Suprapubic skin (tissue), 4 donors: ENCODE data around the gene BNC2. TPM values are rescaled to one million over a fixed set of nuclear protein-coding genes. Genes with fewer than 3 reads are reported as not detected.

Experiments used
- DNase-seq, 2 donors: peaks; one replicate each; pipeline ENCODE4 v3.0.0-alpha.2; 2019; ENCODE audit warnings: low spot score in 2 of 2
- H3K27ac ChIP-seq: fragments of 200-600 bp; sonication (generic); one replicate; pipeline ENCODE4 v1.5.1; 2019
- H3K27me3 ChIP-seq: fragments of 200-600 bp; sonication (generic); one replicate; pipeline ENCODE4 v1.5.1; 2019
- H3K36me3 ChIP-seq: fragments of 200-600 bp; sonication (generic); one replicate; pipeline ENCODE4 v1.5.1; 2019
- H3K4me1 ChIP-seq: fragments of 200-600 bp; sonication (generic); one replicate; pipeline ENCODE4 v1.5.1; 2019
- H3K4me3 ChIP-seq: fragments of 200-600 bp; sonication (generic); one replicate; pipeline ENCODE4 v1.5.1; 2019; ENCODE audit warnings: mild to moderate bottlenecking
- H3K9me3 ChIP-seq: fragments of 200-600 bp; sonication (generic); one replicate; pipeline ENCODE4 v1.5.1; 2019
- EP300 ChIP-seq: sonication (generic); formaldehyde crosslinking; IDR thresholded peaks from one replicate; pipeline ENCODE4 v1.6.1; 2017; ENCODE audit warnings: antibody characterized with exemption
- POLR2A ChIP-seq, 2 donors: fragments of 450-650 bp; IDR thresholded peaks; one replicate each; pipeline ENCODE4 v1.6.1; 2017; ENCODE audit warnings: antibody characterized with exemption in 2 of 2, mild to moderate bottlenecking in 2 of 2, moderate library complexity in 2 of 2
- POLR2AphosphoS5 ChIP-seq, 3 donors: sonication (generic); formaldehyde crosslinking; IDR thresholded peaks; one replicate each; pipeline ENCODE4 v1.6.1; 2017; ENCODE audit warnings: antibody characterized with exemption in 3 of 3
- WGBS: methylation state at CpG from one replicate; pipeline ENCODE4 v1.1.5; 2018; 5-methylcytosine and 5-hydroxymethylcytosine counted together
- total RNA-seq, 4 donors: library from RNA; depleted of rRNA; stranded (reverse); fragments of >200 nt; gene quantifications; one replicate each; pipeline ENCODE4 v1.1.0, GENCODE V29; 2016
- TF ChIP-seq, protein P1 (sequence below), 2 donors: fragments of 200-600 bp in 1 of 2; fragments of 450-650 bp in 1 of 2; sonication (generic) in 1 of 2; IDR thresholded peaks; one replicate each; pipeline ENCODE4 v1.5.1; 2016 to 2019; ENCODE audit warnings: antibody characterized with exemption in 2 of 2, mild to moderate bottlenecking in 1 of 2, moderate library complexity in 1 of 2

BNC2 gene
- total RNA-seq, 4 donors from 2014 or later, result 6.5 to 12.3 (median 8.9) TPM

DNA sequence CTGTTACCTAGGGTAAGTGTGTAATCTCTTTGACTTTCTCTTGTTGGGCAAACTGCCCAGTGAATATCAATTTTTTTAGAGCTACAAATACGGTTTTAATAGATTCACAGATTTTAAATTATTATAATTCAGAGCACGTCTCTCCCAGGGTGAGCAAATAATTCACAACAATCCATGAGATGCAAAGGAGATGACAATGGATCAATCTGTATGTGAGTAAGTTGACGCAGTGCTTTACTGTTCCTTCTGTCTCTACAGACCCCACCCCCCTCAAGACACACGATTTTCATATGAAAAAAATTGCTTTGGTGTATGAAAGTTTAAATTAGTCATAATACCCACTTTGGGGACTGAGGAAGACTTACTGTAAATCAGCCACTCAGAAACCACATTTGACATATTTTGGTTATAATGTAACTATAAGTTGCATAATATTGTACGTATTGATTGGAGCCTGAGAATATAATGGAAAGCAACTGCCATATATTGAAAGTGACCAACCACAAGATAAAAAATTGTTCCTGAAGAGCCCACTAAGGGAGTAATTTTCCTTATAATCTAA, 201.7 kb downstream of the BNC2 start:
- H3K4me3 ChIP-seq, result no peak overlapping the region
- no peaks in the 10 kb centered on the region for H3K9me3 ChIP-seq
- 78% methylated on average over 5 of the region's 5 CpGs for WGBS
- H3K27ac ChIP-seq, result no peak overlapping the region
- DNase-seq, result no peak
- no peaks in the 10 kb centered on the region for H3K27me3 ChIP-seq
- no peaks in the 10 kb centered on the region for H3K36me3 ChIP-seq
- H3K4me1 ChIP-seq, result peaks cover 3% of the 10 kb centered on the region
- no peak for TF ChIP-seq POLR2A (IDR thresholded peaks at IDR 0.05)
- TF ChIP-seq EP300, result no peak
- TF ChIP-seq, protein P1, sequence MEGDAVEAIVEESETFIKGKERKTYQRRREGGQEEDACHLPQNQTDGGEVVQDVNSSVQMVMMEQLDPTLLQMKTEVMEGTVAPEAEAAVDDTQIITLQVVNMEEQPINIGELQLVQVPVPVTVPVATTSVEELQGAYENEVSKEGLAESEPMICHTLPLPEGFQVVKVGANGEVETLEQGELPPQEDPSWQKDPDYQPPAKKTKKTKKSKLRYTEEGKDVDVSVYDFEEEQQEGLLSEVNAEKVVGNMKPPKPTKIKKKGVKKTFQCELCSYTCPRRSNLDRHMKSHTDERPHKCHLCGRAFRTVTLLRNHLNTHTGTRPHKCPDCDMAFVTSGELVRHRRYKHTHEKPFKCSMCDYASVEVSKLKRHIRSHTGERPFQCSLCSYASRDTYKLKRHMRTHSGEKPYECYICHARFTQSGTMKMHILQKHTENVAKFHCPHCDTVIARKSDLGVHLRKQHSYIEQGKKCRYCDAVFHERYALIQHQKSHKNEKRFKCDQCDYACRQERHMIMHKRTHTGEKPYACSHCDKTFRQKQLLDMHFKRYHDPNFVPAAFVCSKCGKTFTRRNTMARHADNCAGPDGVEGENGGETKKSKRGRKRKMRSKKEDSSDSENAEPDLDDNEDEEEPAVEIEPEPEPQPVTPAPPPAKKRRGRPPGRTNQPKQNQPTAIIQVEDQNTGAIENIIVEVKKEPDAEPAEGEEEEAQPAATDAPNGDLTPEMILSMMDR (IDR thresholded peaks at IDR 0.05), result no peak
- no peak for TF ChIP-seq POLR2AphosphoS5 (IDR thresholded peaks at IDR 0.05)

DNA sequence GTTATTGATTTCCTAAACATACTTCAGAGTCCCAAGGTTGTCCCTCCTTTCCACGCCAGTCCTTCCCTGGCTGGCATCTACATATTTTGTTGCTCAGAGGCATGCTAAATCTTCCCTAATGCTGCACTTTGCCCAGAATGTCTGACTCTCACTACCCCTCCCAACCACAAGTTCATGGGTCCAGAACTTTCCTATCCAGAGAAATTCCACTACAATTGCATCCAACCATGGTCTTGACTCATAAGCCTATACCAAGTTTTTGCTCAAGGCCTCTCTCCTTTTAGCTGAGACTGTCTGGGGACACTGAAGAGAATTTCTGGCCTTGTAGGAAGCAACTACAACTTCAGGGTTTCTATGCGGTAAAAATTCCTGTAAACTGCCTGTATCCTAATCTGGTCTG, 206.3 kb downstream of the BNC2 start:
- WGBS, result 91% methylated on average over 2 of the region's 2 CpGs
- no peak for DNase-seq

DNA sequence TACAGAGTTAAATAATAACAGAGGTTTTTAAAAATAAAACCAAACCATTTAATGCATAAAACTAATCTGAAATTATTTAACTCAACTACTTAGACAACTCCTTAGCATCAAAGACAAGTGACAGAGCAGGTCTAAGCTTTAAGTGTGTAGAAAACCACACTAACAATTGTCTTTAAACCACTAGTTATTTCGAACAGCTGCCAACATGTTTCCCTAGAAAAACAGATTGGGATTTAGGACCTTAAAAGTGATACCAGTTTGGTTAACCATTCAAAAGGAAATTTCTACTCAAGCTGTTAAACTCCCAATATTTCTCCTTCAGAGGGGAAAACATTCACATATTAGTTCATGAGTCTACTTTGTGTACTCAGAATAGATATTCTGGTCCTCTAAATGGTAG, 208.7 kb downstream of the BNC2 start:
- Histone ChIP-seq H3K9me3 (no peaks in the 10 kb centered on the region), H3K36me3 (no peaks in the 10 kb centered on the region), H3K4me3 (no peak overlapping the region), H3K27ac (no peak overlapping the region), H3K4me1 (no peaks in the 10 kb centered on the region), H3K27me3 (no peaks in the 10 kb centered on the region)
- no peak for DNase-seq
- 82% methylated on average over 1 of the region's 1 CpG for WGBS
- TF ChIP-seq, protein P1 (IDR thresholded peaks at IDR 0.05), result no peak
- TF ChIP-seq EP300 (no peak), POLR2AphosphoS5 (IDR thresholded peaks at IDR 0.05) (no peak), POLR2A (IDR thresholded peaks at IDR 0.05) (no peak)

More for the DNA sequence above, 206.3 kb downstream of the BNC2 start:
- H3K27ac ChIP-seq, result no peak overlapping the region
- no peak overlapping the region for H3K4me3 ChIP-seq
- TF ChIP-seq EP300, result no peak
- no peak for TF ChIP-seq POLR2AphosphoS5 (IDR thresholded peaks at IDR 0.05)
- no peak for TF ChIP-seq POLR2A (IDR thresholded peaks at IDR 0.05)
- TF ChIP-seq, protein P1 (IDR thresholded peaks at IDR 0.05), result no peak
- H3K36me3 ChIP-seq, result no peaks in the 10 kb centered on the region
- no peaks in the 10 kb centered on the region for H3K4me1 ChIP-seq
- no peaks in the 10 kb centered on the region for H3K9me3 ChIP-seq
- no peaks in the 10 kb centered on the region for H3K27me3 ChIP-seq

DNA sequence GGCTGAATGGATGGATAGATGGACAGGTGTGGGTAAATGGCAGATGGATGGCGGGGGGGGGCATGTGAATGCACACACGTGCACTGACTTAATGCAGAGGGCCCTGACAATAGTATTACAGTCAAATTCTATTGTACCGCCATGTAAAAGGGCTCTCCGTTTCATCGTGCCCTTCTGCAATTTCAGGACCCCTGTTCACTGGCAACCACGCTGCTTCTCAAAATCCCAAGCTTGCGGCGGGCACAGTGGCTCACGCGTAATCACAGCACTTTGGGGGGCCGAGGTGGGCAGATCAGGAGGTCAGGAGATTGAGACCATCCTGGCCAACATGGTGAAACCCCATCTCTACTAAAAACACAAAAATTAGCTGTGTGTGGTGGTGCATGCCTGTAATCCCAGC, 211.4 kb downstream of the BNC2 start:
- no peaks in the 10 kb centered on the region for H3K9me3 ChIP-seq
- TF ChIP-seq, protein P1 (IDR thresholded peaks at IDR 0.05), result no peak
- no peak for DNase-seq
- no peaks in the 10 kb centered on the region for H3K36me3 ChIP-seq
- H3K4me3 ChIP-seq, result no peak overlapping the region
- H3K27me3 ChIP-seq, result no peaks in the 10 kb centered on the region
- WGBS, result 91% methylated on average over 11 of the region's 11 CpGs
- H3K4me1 ChIP-seq, result no peaks in the 10 kb centered on the region
- H3K27ac ChIP-seq, result no peak overlapping the region

DNA sequence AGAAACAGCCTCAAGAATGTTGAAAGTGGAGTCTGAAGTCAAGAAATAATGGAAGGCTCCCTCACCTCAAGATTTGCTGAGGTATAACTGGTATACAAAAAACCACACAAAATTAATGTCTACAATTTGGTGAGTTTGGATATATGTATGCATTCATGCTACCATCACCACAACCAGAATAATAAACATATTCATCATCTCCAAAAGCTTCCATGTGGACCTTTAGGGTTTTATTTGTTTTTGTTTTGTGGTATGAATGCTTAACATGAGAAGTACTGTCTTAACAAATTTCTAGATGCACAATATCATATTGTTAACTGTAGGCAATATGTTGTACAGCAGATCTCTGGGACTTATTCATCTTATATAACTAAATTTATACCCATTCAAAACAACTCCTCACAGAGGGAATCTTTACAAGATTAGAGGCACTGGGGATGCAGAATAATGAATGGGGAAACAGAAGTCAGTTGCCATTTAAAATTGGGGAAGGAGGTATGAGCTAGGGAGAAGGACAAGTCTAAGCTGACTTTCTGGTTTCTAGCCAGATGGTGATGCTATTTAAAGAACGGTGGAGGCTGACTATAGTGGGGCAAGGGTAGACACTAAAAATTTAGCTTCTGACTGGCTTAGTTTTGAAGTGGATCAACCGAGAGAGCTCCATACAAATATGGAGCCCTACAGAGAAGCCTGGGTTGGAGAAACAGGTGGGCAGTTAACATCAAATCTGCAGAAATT, 213.9 kb downstream of the BNC2 start:
- DNase-seq, result no peak
- TF ChIP-seq POLR2AphosphoS5 (IDR thresholded peaks at IDR 0.05) (no peak), EP300 (no peak), POLR2A (IDR thresholded peaks at IDR 0.05) (no peak)
- TF ChIP-seq, protein P1 (IDR thresholded peaks at IDR 0.05), result no peak
- no peak overlapping the region for H3K4me3 ChIP-seq
- no peaks in the 10 kb centered on the region for H3K9me3 ChIP-seq
- no peaks in the 10 kb centered on the region for H3K27me3 ChIP-seq
- 45% methylated on average over 2 of the region's 2 CpGs for WGBS
- no peaks in the 10 kb centered on the region for H3K36me3 ChIP-seq
- no peak overlapping the region for H3K27ac ChIP-seq
- no peaks in the 10 kb centered on the region for H3K4me1 ChIP-seq
